K562 (cell line): ENCODE measurements around the gene COL11A2.

Experiments used
- CHD2 ChIP-seq: IDR thresholded peaks from 2 replicates; pipeline ENCODE4 v1.6.1; 2011; ENCODE audit warnings: low read depth, low read length
- PURB ChIP-seq: sonication (generic); formaldehyde crosslinking; IDR thresholded peaks from 2 replicates; pipeline ENCODE4 v1.9.0; 2021; ENCODE audit warnings: low read depth, mild to moderate bottlenecking, missing genetic modification reagents
- RBBP5 ChIP-seq: fragments of 200-600 bp; sonication (generic); IDR thresholded peaks from 2 replicates; pipeline ENCODE4 v1.6.1; 2012; ENCODE audit warnings: borderline replicate concordance, mild to moderate bottlenecking, low read length, control low read depth, inconsistent platforms; ENCODE audit not compliant: insufficient read depth, poor library complexity, severe bottlenecking
- SIX5 ChIP-seq, 2 experiments: IDR thresholded peaks; 2 replicates each; pipeline ENCODE4 v1.6.1; 2011; ENCODE audit warnings: low read length in 2 of 2, borderline replicate concordance in 1 of 2, low read depth in 1 of 2, mild to moderate bottlenecking in 1 of 2, moderate library complexity in 1 of 2; ENCODE audit not compliant: insufficient read depth in 1 of 2
- ZBTB1 ChIP-seq: sonication (generic); formaldehyde crosslinking; IDR thresholded peaks from 2 replicates; pipeline ENCODE4 v1.8.1; 2023; ENCODE audit warnings: missing genetic modification reagents, low read depth, mild to moderate bottlenecking, borderline replicate concordance
- TF ChIP-seq, protein P1 (sequence below), 3 experiments: IDR thresholded peaks in 2 of 3; conservative IDR thresholded peaks in 1 of 3; 2 replicates each; pipeline ENCODE4 v1.5.1; 2011 to 2012; ENCODE audit warnings: low read length in 3 of 3, mild to moderate bottlenecking in 3 of 3, control low read depth in 2 of 3, improper control_type of control experiment in 1 of 3, inconsistent platforms in 1 of 3, low read depth in 1 of 3, mixed read lengths in 1 of 3, moderate library complexity in 1 of 3; ENCODE audit not compliant: insufficient read depth in 2 of 3
- TF ChIP-seq, protein P2 (sequence below): fragments of 450-650 bp; formaldehyde crosslinking; IDR thresholded peaks from 2 replicates; pipeline ENCODE4 v1.4.0; 2022; ENCODE audit warnings: mild to moderate bottlenecking, moderate library complexity

DNA sequence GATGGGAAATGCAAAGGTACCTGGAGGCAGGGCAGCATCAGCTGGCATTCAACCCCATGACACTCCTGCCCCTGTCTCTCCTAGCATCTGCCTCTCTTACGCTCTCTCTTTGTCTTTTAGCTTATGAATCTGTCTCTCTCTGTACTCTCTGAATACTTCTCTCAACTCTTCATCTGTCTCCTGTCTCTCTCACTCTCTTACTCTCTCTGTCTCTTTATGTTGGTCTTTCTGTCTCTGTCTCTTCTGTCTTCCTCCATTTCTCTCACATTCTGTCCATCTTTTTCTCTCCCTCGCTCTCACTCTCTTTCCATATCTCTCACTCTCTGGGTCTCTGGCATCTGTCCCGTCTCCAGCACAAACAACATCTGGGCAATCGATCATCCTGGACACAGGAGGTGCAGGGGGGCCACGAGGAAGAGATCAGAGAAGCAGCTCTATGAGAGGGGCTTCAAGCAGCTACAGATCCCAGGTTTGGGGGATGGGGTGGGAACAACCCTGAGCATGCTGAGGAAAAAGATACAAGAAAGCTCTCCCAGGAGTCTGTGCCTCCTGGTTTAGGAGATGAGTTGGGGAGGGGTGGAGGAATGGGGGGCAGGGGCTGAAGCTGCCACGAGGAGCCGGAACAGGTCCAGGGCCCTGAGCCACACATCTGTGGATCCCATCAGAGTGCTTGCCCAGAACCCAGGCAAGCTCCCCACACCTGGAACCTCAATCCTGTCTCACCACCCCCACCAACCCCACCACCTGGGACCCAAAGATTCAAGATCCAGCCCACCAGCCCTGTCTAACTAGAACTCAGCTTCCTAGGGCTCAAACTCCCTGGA, 2.4 kb downstream of the COL11A2 start:
- TF ChIP-seq ZBTB1 (no peak), PURB (no peak), SIX5 (IDR thresholded peaks at IDR 0.05; ENCODE audit: borderline replicate concordance in 1 of 2, insufficient read depth in 1 of 2, low read depth in 1 of 2, low read length in 2 of 2) (no peak), CHD2 (no peak), RBBP5 (no peak)
- TF ChIP-seq, protein P1, sequence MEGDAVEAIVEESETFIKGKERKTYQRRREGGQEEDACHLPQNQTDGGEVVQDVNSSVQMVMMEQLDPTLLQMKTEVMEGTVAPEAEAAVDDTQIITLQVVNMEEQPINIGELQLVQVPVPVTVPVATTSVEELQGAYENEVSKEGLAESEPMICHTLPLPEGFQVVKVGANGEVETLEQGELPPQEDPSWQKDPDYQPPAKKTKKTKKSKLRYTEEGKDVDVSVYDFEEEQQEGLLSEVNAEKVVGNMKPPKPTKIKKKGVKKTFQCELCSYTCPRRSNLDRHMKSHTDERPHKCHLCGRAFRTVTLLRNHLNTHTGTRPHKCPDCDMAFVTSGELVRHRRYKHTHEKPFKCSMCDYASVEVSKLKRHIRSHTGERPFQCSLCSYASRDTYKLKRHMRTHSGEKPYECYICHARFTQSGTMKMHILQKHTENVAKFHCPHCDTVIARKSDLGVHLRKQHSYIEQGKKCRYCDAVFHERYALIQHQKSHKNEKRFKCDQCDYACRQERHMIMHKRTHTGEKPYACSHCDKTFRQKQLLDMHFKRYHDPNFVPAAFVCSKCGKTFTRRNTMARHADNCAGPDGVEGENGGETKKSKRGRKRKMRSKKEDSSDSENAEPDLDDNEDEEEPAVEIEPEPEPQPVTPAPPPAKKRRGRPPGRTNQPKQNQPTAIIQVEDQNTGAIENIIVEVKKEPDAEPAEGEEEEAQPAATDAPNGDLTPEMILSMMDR (IDR thresholded peaks at IDR 0.05 in 2 of 3, conservative IDR thresholded peaks at IDR 0.05 in 1 of 3; ENCODE audit: insufficient read depth in 2 of 3, low read depth in 1 of 3, low read length in 3 of 3) = no peak
- TF ChIP-seq, protein P2, sequence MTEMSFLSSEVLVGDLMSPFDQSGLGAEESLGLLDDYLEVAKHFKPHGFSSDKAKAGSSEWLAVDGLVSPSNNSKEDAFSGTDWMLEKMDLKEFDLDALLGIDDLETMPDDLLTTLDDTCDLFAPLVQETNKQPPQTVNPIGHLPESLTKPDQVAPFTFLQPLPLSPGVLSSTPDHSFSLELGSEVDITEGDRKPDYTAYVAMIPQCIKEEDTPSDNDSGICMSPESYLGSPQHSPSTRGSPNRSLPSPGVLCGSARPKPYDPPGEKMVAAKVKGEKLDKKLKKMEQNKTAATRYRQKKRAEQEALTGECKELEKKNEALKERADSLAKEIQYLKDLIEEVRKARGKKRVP = no peak
